ENCODE results near the gene EGFL8. TPM values are rescaled to one million over a fixed set of nuclear protein-coding genes. Genes with fewer than 3 reads are reported as not detected.
"Not testable (repeated sequence)": the region's sequence is repeated elsewhere in the genome, so short reads cannot be mapped to it uniquely, and the experiment has no call there.

The EGFL8 gene
- total and polyA plus RNA-seq, 2 experiments from 2014 or later: 2.2 to 3.8 TPM

DNA sequence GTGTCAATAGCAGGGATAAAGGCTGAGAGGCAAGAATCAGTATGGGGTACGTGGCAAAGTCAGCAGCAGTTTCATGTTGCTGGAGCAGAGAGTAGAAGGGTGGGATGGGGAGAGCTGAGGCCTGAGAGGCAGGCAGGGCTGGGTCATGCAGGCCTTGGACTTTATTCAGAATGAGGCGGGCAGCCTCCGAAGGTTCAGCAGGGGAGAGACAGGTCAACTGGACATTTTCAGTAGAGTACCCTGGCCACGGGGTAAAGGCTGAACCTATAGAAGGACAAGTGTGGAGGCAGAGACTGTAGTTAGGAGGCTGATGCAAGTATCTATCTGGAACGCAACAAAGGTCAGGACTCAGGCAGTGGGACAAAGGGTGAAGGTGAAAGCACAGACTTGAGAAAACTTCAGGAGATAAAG, 45.8 kb downstream of the EGFL8 start:
- H3K79me2 ChIP-seq (ENCODE audit: insufficient read depth): no peaks in the 10 kb centered on the region
- in situ Hi-C loops (cut with MboI): no loop called here
- TF ChIP-seq EZH2phosphoT487 (IDR thresholded peaks at IDR 0.05; ENCODE audit: insufficient read depth, low read depth) (no peak), EZH2 (IDR thresholded peaks at IDR 0.05; ENCODE audit: insufficient read depth, poor library complexity, severe bottlenecking) (no peak)

DNA sequence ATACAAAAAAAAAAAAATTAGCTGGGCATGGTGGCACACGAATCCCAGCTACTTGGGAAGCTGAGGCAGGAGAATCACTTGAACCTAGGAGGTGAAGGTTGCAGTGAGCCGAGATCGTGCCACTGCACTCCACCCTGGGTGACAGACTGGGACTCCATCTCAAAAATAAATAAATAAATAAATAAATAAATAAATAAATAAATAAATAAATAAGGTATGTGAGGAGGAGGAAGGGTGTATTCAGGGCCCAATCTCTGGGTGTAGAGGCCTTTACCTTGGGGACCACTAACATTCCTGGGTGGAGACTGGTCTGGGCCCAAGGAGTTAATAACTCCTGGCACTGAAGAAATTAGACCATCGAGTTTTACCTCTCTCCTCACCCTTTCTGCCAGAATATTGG, 47.0 kb downstream of the EGFL8 start:
- not testable (repeated sequence) for H3K9me2 ChIP-seq (ENCODE audit: insufficient read depth); DNase-seq
- 67 to 69% methylated on average over 4 of the region's 4 CpGs for WGBS, 2 experiments (ENCODE audit: low coverage in 1 of 2, low lambda C conversion rate in 2 of 2, missing lambda C conversion rate in 2 of 2)

More for the DNA sequence above, 45.8 kb downstream of the EGFL8 start:
- Histone ChIP-seq H3K9ac (no peak overlapping the region), H3K9me3 (ENCODE audit: low read depth) (no peaks in the 10 kb centered on the region), H3K4me2 (ENCODE audit: unreplicated experiment) (no peak overlapping the region), H3K4me1 (ENCODE audit: insufficient read depth) (no peaks in the 10 kb centered on the region), H3K4me3 (no peak overlapping the region), H4K20me1 (ENCODE audit: insufficient read depth) (no peaks in the 10 kb centered on the region), H3K27ac (no peak overlapping the region), H3K27me3 (replicated peaks; ENCODE audit: insufficient read depth) (0 out of 2 replicates have a peak, but pooled peaks cover 3% of the 10 kb centered on the region), H3F3A (ENCODE audit: insufficient read depth) (no peaks in the 10 kb centered on the region), H3K9me2 (ENCODE audit: insufficient read depth) (no peaks in the 10 kb centered on the region), H3K36me3 (ENCODE audit: low read depth) (no peaks in the 10 kb centered on the region), H2AFZ (no peak overlapping the region)
- no peak for DNase-seq
- WGBS, 2 experiments (ENCODE audit: low coverage in 1 of 2, low lambda C conversion rate in 2 of 2, missing lambda C conversion rate in 2 of 2): 42 to 48% methylated on average over 5 of the region's 5 CpGs

DNA sequence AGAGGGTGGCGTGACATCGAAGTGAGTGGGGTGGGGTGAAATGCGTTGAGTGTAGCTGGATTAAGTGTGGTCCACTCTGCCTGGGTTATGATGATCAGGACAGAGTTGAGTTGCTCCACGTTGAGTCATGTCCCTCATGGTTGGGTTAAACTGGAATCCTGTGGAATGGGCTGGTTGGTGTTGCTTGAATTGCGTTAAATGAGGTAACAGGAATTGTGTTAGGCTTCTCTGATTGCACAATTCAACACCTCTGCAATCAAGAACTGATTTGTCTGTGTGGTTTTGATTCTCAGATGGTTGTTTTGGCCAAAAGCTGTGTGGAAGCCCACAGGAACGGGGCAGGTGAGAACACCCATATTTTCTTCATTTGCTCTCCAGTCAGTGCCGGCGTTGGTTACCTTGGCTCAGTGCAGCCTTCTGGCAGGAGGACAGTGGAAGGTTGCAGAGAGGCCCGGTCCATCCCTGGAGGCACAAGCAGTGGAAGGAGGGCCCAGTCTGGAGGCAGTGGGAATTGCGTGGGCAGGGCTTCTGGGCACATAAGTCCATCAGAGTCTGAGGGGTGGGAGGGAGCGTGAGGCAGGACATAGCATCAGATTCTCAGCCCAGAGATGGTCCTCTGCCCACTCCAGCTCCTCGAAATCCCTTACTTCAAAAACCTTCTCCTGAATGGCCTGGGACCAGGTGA, 47.8 kb downstream of the EGFL8 start:
- in situ Hi-C loops (cut with MboI): no loop called here
- TF ChIP-seq EZH2phosphoT487 (IDR thresholded peaks at IDR 0.05; ENCODE audit: insufficient read depth, low read depth): no peak
- no peak for TF ChIP-seq EZH2 (IDR thresholded peaks at IDR 0.05; ENCODE audit: insufficient read depth, poor library complexity, severe bottlenecking)
- 68 to 69% methylated on average over 12 of the region's 12 CpGs for WGBS, 2 experiments (ENCODE audit: low coverage in 1 of 2, low lambda C conversion rate in 2 of 2, missing lambda C conversion rate in 2 of 2)

More for the DNA sequence above, 47.0 kb downstream of the EGFL8 start:
- H3K4me2 ChIP-seq (ENCODE audit: unreplicated experiment); H3F3A ChIP-seq (ENCODE audit: insufficient read depth); H3K4me1 ChIP-seq (ENCODE audit: insufficient read depth); H3K27me3 ChIP-seq (replicated peaks; ENCODE audit: insufficient read depth); in situ Hi-C loops (cut with MboI); H3K4me3 ChIP-seq; H4K20me1 ChIP-seq (ENCODE audit: insufficient read depth); H3K9me3 ChIP-seq (ENCODE audit: low read depth); H3K79me2 ChIP-seq (ENCODE audit: insufficient read depth); H3K27ac ChIP-seq; H3K36me3 ChIP-seq (ENCODE audit: low read depth); H3K9ac ChIP-seq; H2AFZ ChIP-seq: not testable (repeated sequence)

GRCh38 chr6:32213649-32214048, 49.3 kb downstream of the EGFL8 start:
- 65 to 67% methylated on average over 6 of the region's 6 CpGs for WGBS, 2 experiments (ENCODE audit: low coverage in 1 of 2, low lambda C conversion rate in 2 of 2, missing lambda C conversion rate in 2 of 2)
- Histone ChIP-seq H3K36me3 (ENCODE audit: low read depth) (no peaks in the 10 kb centered on the region), H3K4me2 (ENCODE audit: unreplicated experiment) (no peak overlapping the region), H3K27me3 (replicated peaks; ENCODE audit: insufficient read depth) (no peaks in the 10 kb centered on the region), H3K4me3 (no peak overlapping the region), H3K79me2 (ENCODE audit: insufficient read depth) (no peaks in the 10 kb centered on the region), H2AFZ (no peak overlapping the region), H3K4me1 (ENCODE audit: insufficient read depth) (no peaks in the 10 kb centered on the region), H3K27ac (no peak overlapping the region), H3K9ac (no peak overlapping the region), H4K20me1 (ENCODE audit: insufficient read depth) (no peaks in the 10 kb centered on the region), H3F3A (ENCODE audit: insufficient read depth) (no peaks in the 10 kb centered on the region), H3K9me2 (ENCODE audit: insufficient read depth) (no peaks in the 10 kb centered on the region), H3K9me3 (ENCODE audit: low read depth) (no peaks in the 10 kb centered on the region)
- DNase-seq: no peak
- TF ChIP-seq EZH2 (IDR thresholded peaks at IDR 0.05; ENCODE audit: insufficient read depth, poor library complexity, severe bottlenecking) (no peak), EZH2phosphoT487 (IDR thresholded peaks at IDR 0.05; ENCODE audit: insufficient read depth, low read depth) (no peak)
- in situ Hi-C loops (cut with MboI): no loop called here

More for the DNA sequence above, 47.8 kb downstream of the EGFL8 start:
- Histone ChIP-seq H3K9ac (no peak overlapping the region), H3F3A (ENCODE audit: insufficient read depth) (no peaks in the 10 kb centered on the region), H3K79me2 (ENCODE audit: insufficient read depth) (no peaks in the 10 kb centered on the region), H3K27me3 (replicated peaks; ENCODE audit: insufficient read depth) (no peaks in the 10 kb centered on the region), H3K36me3 (ENCODE audit: low read depth) (no peaks in the 10 kb centered on the region), H2AFZ (no peak overlapping the region), H3K4me2 (ENCODE audit: unreplicated experiment) (no peak overlapping the region), H3K4me3 (no peak overlapping the region), H3K27ac (no peak overlapping the region), H3K9me2 (ENCODE audit: insufficient read depth) (no peaks in the 10 kb centered on the region), H4K20me1 (ENCODE audit: insufficient read depth) (no peaks in the 10 kb centered on the region), H3K4me1 (ENCODE audit: insufficient read depth) (no peaks in the 10 kb centered on the region), H3K9me3 (ENCODE audit: low read depth) (no peaks in the 10 kb centered on the region)
- no peak for DNase-seq

- Histone ChIP-seq H3K9me2 (ENCODE audit: insufficient read depth) (no peaks in the 10 kb centered on the region), H3K4me3 (no peak overlapping the region), H4K20me1 (ENCODE audit: insufficient read depth) (no peaks in the 10 kb centered on the region), H3K36me3 (ENCODE audit: low read depth) (no peaks in the 10 kb centered on the region), H3K79me2 (ENCODE audit: insufficient read depth) (no peaks in the 10 kb centered on the region), H3K9me3 (ENCODE audit: low read depth) (no peaks in the 10 kb centered on the region), H3K27ac (no peak overlapping the region), H3K27me3 (replicated peaks; ENCODE audit: insufficient read depth) (no peaks in the 10 kb centered on the region), H3K9ac (no peak overlapping the region), H3K4me2 (ENCODE audit: unreplicated experiment) (no peak overlapping the region), H2AFZ (no peak overlapping the region), H3K4me1 (ENCODE audit: insufficient read depth) (no peaks in the 10 kb centered on the region), H3F3A (ENCODE audit: insufficient read depth) (no peaks in the 10 kb centered on the region)
- no peak for DNase-seq
- no peak for TF ChIP-seq EZH2 (IDR thresholded peaks at IDR 0.05; ENCODE audit: insufficient read depth, poor library complexity, severe bottlenecking)
- no peak for TF ChIP-seq EZH2phosphoT487 (IDR thresholded peaks at IDR 0.05; ENCODE audit: insufficient read depth, low read depth)
- in situ Hi-C loops (cut with MboI): no loop called here
- WGBS, 2 experiments (ENCODE audit: low coverage in 1 of 2, low lambda C conversion rate in 2 of 2, missing lambda C conversion rate in 2 of 2): 38 to 45% methylated on average over 3 of the region's 3 CpGs
Observed at GRCh38 chr6:32214126-32214525, 49.7 kb downstream of the EGFL8 start.
